Suprapubic skin (tissue), 4 donors: ENCODE results near the gene LAX1. TPM values are rescaled to one million over a fixed set of nuclear protein-coding genes. Genes with fewer than 3 reads are reported as not detected.

Experiments
- DNase-seq, 2 donors: peaks; one replicate each; pipeline ENCODE4 v3.0.0-alpha.2; 2019; ENCODE audit warnings: low spot score in 2 of 2
- H3K27ac ChIP-seq: fragments of 200-600 bp; sonication (generic); one replicate; pipeline ENCODE4 v1.5.1; 2019
- H3K27me3 ChIP-seq: fragments of 200-600 bp; sonication (generic); one replicate; pipeline ENCODE4 v1.5.1; 2019
- H3K36me3 ChIP-seq: fragments of 200-600 bp; sonication (generic); one replicate; pipeline ENCODE4 v1.5.1; 2019
- H3K4me1 ChIP-seq: fragments of 200-600 bp; sonication (generic); one replicate; pipeline ENCODE4 v1.5.1; 2019
- H3K4me3 ChIP-seq: fragments of 200-600 bp; sonication (generic); one replicate; pipeline ENCODE4 v1.5.1; 2019; ENCODE audit warnings: mild to moderate bottlenecking
- H3K9me3 ChIP-seq: fragments of 200-600 bp; sonication (generic); one replicate; pipeline ENCODE4 v1.5.1; 2019
- CTCF ChIP-seq, 2 donors: fragments of 200-600 bp in 1 of 2; fragments of 450-650 bp in 1 of 2; sonication (generic) in 1 of 2; IDR thresholded peaks; one replicate each; pipeline ENCODE4 v1.5.1; 2016 to 2019; ENCODE audit warnings: antibody characterized with exemption in 2 of 2, mild to moderate bottlenecking in 1 of 2, moderate library complexity in 1 of 2
- EP300 ChIP-seq: sonication (generic); formaldehyde crosslinking; IDR thresholded peaks from one replicate; pipeline ENCODE4 v1.6.1; 2017; ENCODE audit warnings: antibody characterized with exemption
- POLR2A ChIP-seq, 2 donors: fragments of 450-650 bp; IDR thresholded peaks; one replicate each; pipeline ENCODE4 v1.6.1; 2017; ENCODE audit warnings: antibody characterized with exemption in 2 of 2, mild to moderate bottlenecking in 2 of 2, moderate library complexity in 2 of 2
- POLR2AphosphoS5 ChIP-seq, 3 donors: sonication (generic); formaldehyde crosslinking; IDR thresholded peaks; one replicate each; pipeline ENCODE4 v1.6.1; 2017; ENCODE audit warnings: antibody characterized with exemption in 3 of 3
- WGBS: methylation state at CpG from one replicate; pipeline ENCODE4 v1.1.5; 2018; 5-methylcytosine and 5-hydroxymethylcytosine counted together
- total RNA-seq, 4 donors: library from RNA; depleted of rRNA; stranded (reverse); fragments of >200 nt; gene quantifications; one replicate each; pipeline ENCODE4 v1.1.0, GENCODE V29; 2016

Gene LAX1
- total RNA-seq, 4 donors from 2014 or later, result 0.25 to 0.97 (median 0.45) TPM; not detected in 1

GRCh38 chr1:203772836-203773235 is 7.9 kb downstream of the LAX1 start:
- Histone ChIP-seq H3K27me3 (no peaks in the 10 kb centered on the region), H3K4me1 (peaks cover 22% of the 10 kb centered on the region), H3K36me3 (no peaks in the 10 kb centered on the region), H3K4me3 (no peak overlapping the region), H3K9me3 (no peaks in the 10 kb centered on the region), H3K27ac (no peak overlapping the region)
- WGBS, result 100% methylated on average over 1 of the region's 1 CpG
- DNase-seq, result no peak
- TF ChIP-seq POLR2A (IDR thresholded peaks at IDR 0.05) (no peak), EP300 (no peak), POLR2AphosphoS5 (IDR thresholded peaks at IDR 0.05) (no peak), CTCF (IDR thresholded peaks at IDR 0.05) (no peak)

DNA sequence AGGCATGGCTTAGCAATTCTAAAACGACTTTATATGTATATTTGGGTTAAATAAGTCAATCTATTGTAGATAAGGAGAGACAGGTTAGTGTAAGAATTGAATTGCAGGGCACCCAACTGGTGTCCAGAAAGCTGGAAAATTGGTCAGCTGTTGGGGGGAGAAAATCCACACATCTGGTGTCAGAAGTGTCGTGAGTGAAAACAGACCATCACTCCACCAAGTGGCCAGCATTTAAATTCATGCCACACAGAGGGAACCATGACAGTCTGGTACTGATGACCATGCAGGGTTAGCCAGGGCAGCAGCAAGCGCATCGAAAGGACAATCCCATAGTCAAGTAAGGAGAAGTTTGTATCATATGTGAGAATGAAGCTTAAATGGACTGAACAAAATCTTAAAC is 11.7 kb downstream of the LAX1 start:
- Histone ChIP-seq H3K27me3 (no peaks in the 10 kb centered on the region), H3K36me3 (no peaks in the 10 kb centered on the region), H3K9me3 (no peaks in the 10 kb centered on the region), H3K4me1 (peaks cover 3% of the 10 kb centered on the region), H3K4me3 (no peak overlapping the region), H3K27ac (no peak overlapping the region)
- DNase-seq, result no peak
- no peak for TF ChIP-seq POLR2A (IDR thresholded peaks at IDR 0.05)
- no peak for TF ChIP-seq EP300
- TF ChIP-seq CTCF (IDR thresholded peaks at IDR 0.05), result no peak
- no peak for TF ChIP-seq POLR2AphosphoS5 (IDR thresholded peaks at IDR 0.05)
- WGBS, result 58% methylated on average over 4 of the region's 4 CpGs

- H3K9me3 ChIP-seq, result no peaks in the 10 kb centered on the region
- no peak overlapping the region for H3K27ac ChIP-seq
- no peak for DNase-seq
- TF ChIP-seq CTCF (IDR thresholded peaks at IDR 0.05) (no peak), POLR2A (IDR thresholded peaks at IDR 0.05) (no peak), EP300 (no peak), POLR2AphosphoS5 (IDR thresholded peaks at IDR 0.05) (no peak)
- H3K4me1 ChIP-seq, result no peaks in the 10 kb centered on the region
- no peak overlapping the region for H3K4me3 ChIP-seq
- no peaks in the 10 kb centered on the region for H3K27me3 ChIP-seq
- no peaks in the 10 kb centered on the region for H3K36me3 ChIP-seq
- WGBS, result 61% methylated on average over 3 of the region's 3 CpGs
Measured at GRCh38 chr1:203777596-203777995, 12.6 kb downstream of the LAX1 start.

GRCh38 chr1:203778146-203778545 is 13.2 kb downstream of the LAX1 start:
- Histone ChIP-seq H3K27me3 (no peaks in the 10 kb centered on the region), H3K4me3 (no peak overlapping the region), H3K4me1 (no peaks in the 10 kb centered on the region), H3K27ac (no peak overlapping the region), H3K9me3 (no peaks in the 10 kb centered on the region), H3K36me3 (no peaks in the 10 kb centered on the region)
- 87% methylated on average over 3 of the region's 3 CpGs for WGBS
- DNase-seq, result no peak
- TF ChIP-seq POLR2AphosphoS5 (IDR thresholded peaks at IDR 0.05) (no peak), CTCF (IDR thresholded peaks at IDR 0.05) (no peak), EP300 (no peak), POLR2A (IDR thresholded peaks at IDR 0.05) (no peak)

DNA sequence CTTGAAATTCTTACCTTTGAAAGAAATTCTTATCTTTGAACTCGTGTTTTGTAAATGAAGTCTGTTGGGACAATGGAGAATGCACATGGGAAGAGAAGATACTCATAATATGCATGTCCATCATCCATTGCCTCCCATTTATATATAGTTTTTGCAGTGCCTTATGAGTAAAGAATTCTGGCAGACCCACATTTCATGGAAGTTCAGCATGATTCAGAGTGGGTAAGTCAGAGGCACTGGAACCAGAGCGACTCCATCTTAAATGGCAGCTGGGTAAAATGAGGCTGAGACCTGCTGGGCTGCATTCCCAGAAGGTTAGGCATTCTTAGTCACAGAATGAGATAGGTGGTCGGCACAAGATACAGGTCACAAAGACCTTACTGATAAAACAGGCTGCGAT is 13.8 kb downstream of the LAX1 start:
- no peak overlapping the region for H3K27ac ChIP-seq
- no peak for DNase-seq
- 98% methylated on average over 4 of the region's 4 CpGs for WGBS
- no peaks in the 10 kb centered on the region for H3K4me1 ChIP-seq
- H3K36me3 ChIP-seq, result no peaks in the 10 kb centered on the region
- no peaks in the 10 kb centered on the region for H3K27me3 ChIP-seq
- H3K4me3 ChIP-seq, result no peak overlapping the region
- H3K9me3 ChIP-seq, result no peaks in the 10 kb centered on the region
- no peak for TF ChIP-seq POLR2AphosphoS5 (IDR thresholded peaks at IDR 0.05)
- no peak for TF ChIP-seq POLR2A (IDR thresholded peaks at IDR 0.05)
- no peak for TF ChIP-seq EP300
- no peak for TF ChIP-seq CTCF (IDR thresholded peaks at IDR 0.05)
